Adrenal gland (tissue), 12 donors: ENCODE data around the gene DAB2IP. TPM values are rescaled to one million over a fixed set of nuclear protein-coding genes. Genes with fewer than 3 reads are reported as not detected.
A peak's percentile ranks its signal among the peaks of the same experiment; 100 is the strongest.

Experiments used
- DNase-seq, 7 donors: peaks; one replicate each; pipeline ENCODE4 v3.0.0-alpha.2; 2019 to 2020
- H3K27ac ChIP-seq, 5 donors: fragments of 200-600 bp; sonication (generic) in 4 of 5; 1 replicate in 3 of 5; 2 replicates in 2 of 5; pipeline versions ENCODE4 v1.5.1 to v1.8.0; 2016 to 2020; ENCODE audit warnings: mild to moderate bottlenecking in 1 of 5
- H3K27me3 ChIP-seq: fragments of 200-600 bp; 2 replicates; pipeline ENCODE4 v1.8.0; 2021
- H3K36me3 ChIP-seq, 2 donors: fragments of 200-600 bp; replicated peaks in 1 of 2; 1 replicate in 1 of 2; 2 replicates in 1 of 2; pipeline versions ENCODE4 v1.5.1 to v1.8.0; 2018 to 2022
- H3K4me1 ChIP-seq, 2 donors: fragments of 200-600 bp; replicated peaks in 1 of 2; 1 replicate in 1 of 2; 2 replicates in 1 of 2; pipeline versions ENCODE4 v1.5.1 to v1.8.0; 2018 to 2021
- H3K4me3 ChIP-seq, 4 donors: fragments of 200-600 bp; sonication (generic) in 3 of 4; one replicate each; pipeline ENCODE4 v1.5.1; 2016 to 2018
- H3K9me3 ChIP-seq, 3 donors: fragments of 200-600 bp; sonication (generic) in 1 of 3; replicated peaks in 1 of 3; 1 replicate in 2 of 3; 2 replicates in 1 of 3; pipeline versions ENCODE4 v1.5.1 to v1.8.0; 2016 to 2021
- CTCF ChIP-seq, 6 experiments: fragments of 450-650 bp in 4 of 6; fragments of 200-600 bp in 2 of 6; sonication (generic) in 1 of 6; IDR thresholded peaks; 1 replicate in 5 of 6; 2 replicates in 1 of 6; pipeline versions ENCODE4 v1.5.1 to v1.8.0; 2016 to 2021; ENCODE audit warnings: antibody characterized with exemption in 6 of 6, mild to moderate bottlenecking in 2 of 6, moderate library complexity in 1 of 6
- POLR2A ChIP-seq, 2 donors: fragments of 450-650 bp; IDR thresholded peaks; one replicate each; pipeline ENCODE4 v1.6.1; 2017; ENCODE audit warnings: antibody characterized with exemption in 2 of 2, mild to moderate bottlenecking in 2 of 2, moderate library complexity in 1 of 2
- WGBS, 4 donors: extraction: QIAGEN DNeasy Blood & Tissue Kit in 2 of 4; methylation state at CpG; one replicate each; pipeline versions ENCODE4 v1.1.5 to v1.1.7; 2013 to 2017; 5-methylcytosine and 5-hydroxymethylcytosine counted together
- intact Hi-C, 2 donors: fragments of 100-400 bp; cut with DNase I; formaldehyde crosslinking; loops; one replicate each; pipeline versions ENCODE4 v1.14.1 to v1.15.0; 2022 to 2023
- polyA plus RNA-seq, 3 donors: library from polyadenylated mRNA; stranded (reverse); fragments of 200-250 nt in 2 of 3; fragments of 350-450 nt in 1 of 3; fragmentation: Illumina TruSeq in 1 of 3; extraction: RNeasy Lipid Tissue Mini Kit (QIAGEN cat#74804) in 1 of 3; gene quantifications; one replicate each; pipeline ENCODE4 v1.2.3, GENCODE V29; 2013 to 2014
- total RNA-seq, 9 donors: library from RNA; depleted of rRNA in 4 of 9; stranded (reverse); fragments of >200 nt in 4 of 9; fragments of 120-200 nt in 1 of 9; fragmentation: NEBNext Ultra II Directional in 1 of 9; extraction: Animal tissue kit (Norgen Biotek cat#: 25700) in 1 of 9; gene quantifications; one replicate each; pipeline versions ENCODE4 v1.1.0 to v1.2.4, GENCODE V29; 2013 to 2023
- donor health status: healthy with polysubstance abuse.
- donor health status: Bipolar disorder and iron deficiency.
- donor health status: DM: yes; HTN: yes; CAD: no.
- donor health status: DM: no; HTN: no; CAD: no.
- donor health status: DM: no; HTN: no; CAD: no.
- donor health status: DM: yes; HTN: yes; CAD: no.

DAB2IP gene
- total and polyA plus RNA-seq, 12 donors, result 12.0 to 52.2 (median 43.9) TPM

GRCh38 chr9:121746411-121746810, 95.0 kb downstream of the DAB2IP start:
- H3K27me3 ChIP-seq, result no peaks in the 10 kb centered on the region
- peaks cover 76 to 87% of the 10 kb centered on the region in 2 donors for H3K4me1 ChIP-seq
- WGBS, 4 donors, result 89 to 93% (median 91%) methylated on average over 5 of the region's 5 CpGs
- no peaks in the 10 kb centered on the region for H3K9me3 ChIP-seq
- TF ChIP-seq POLR2A (IDR thresholded peaks at IDR 0.05) (no peak), CTCF (IDR thresholded peaks at IDR 0.05) (no peak)
- intact Hi-C loops, result loop anchor here in 1 of 2 donors (5.0 kb wide), 1 partner anchor 251 kb away; no protein-coding TSS in a partner anchor
- H3K27ac ChIP-seq, result peak overlapping the region in 3 of 5 donors; percentile 34 to 91 (median 52)
- no peaks in the 10 kb centered on the region for H3K36me3 ChIP-seq
- no peak for DNase-seq
- H3K4me3 ChIP-seq, result no peak overlapping the region

GRCh38 chr9:121746866-121747265, 95.4 kb downstream of the DAB2IP start:
- peaks cover 80 to 87% of the 10 kb centered on the region in 2 donors for H3K4me1 ChIP-seq
- WGBS, 4 donors, result 14 to 48% (median 22%) methylated on average over 1 of the region's 1 CpG

GRCh38 chr9:121748074-121748473, 96.6 kb downstream of the DAB2IP start:
- DNase-seq, result peak in 5 of 7 donors; percentile 60 to 76 (median 69)
- Histone ChIP-seq H3K9me3 (no peaks in the 10 kb centered on the region), H3K4me3 (no peak overlapping the region), H3K27ac (peak overlapping the region in 4 of 5 donors; percentile 73 to 88 (median 80)), H3K36me3 (no peaks in the 10 kb centered on the region), H3K4me1 (peaks cover 82 to 87% of the 10 kb centered on the region in 2 donors), H3K27me3 (no peaks in the 10 kb centered on the region)
- TF ChIP-seq POLR2A (IDR thresholded peaks at IDR 0.05), result no peak
- no peak for TF ChIP-seq CTCF (IDR thresholded peaks at IDR 0.05)
- intact Hi-C loops, result loop anchor here in 1 of 2 donors (5.0 kb wide), 1 partner anchor 249 kb away; no protein-coding TSS in a partner anchor
- WGBS, 4 donors, result 38 to 61% (median 49%) methylated on average over 4 to 6 of the region's 6 CpGs

More at GRCh38 chr9:121746866-121747265, 95.4 kb downstream of the DAB2IP start:
- Histone ChIP-seq H3K4me3 (no peak overlapping the region), H3K27ac (peak overlapping the region in 3 of 5 donors; percentile 34 to 52 (median 51)), H3K36me3 (no peaks in the 10 kb centered on the region), H3K27me3 (no peaks in the 10 kb centered on the region), H3K9me3 (no peaks in the 10 kb centered on the region)
- TF ChIP-seq CTCF (IDR thresholded peaks at IDR 0.05), result no peak
- no peak for TF ChIP-seq POLR2A (IDR thresholded peaks at IDR 0.05)
- intact Hi-C loops, result loop anchor here in 1 of 2 donors (5.0 kb wide), 1 partner anchor 250 kb away; no protein-coding TSS in a partner anchor
- no peak for DNase-seq

- Histone ChIP-seq H3K4me3 (no peak overlapping the region), H3K9me3 (no peaks in the 10 kb centered on the region), H3K27ac (peak overlapping the region in 4 of 5 donors; percentile 73 to 88 (median 80)), H3K4me1 (peaks cover 85 to 88% of the 10 kb centered on the region in 2 donors), H3K27me3 (no peaks in the 10 kb centered on the region), H3K36me3 (no peaks in the 10 kb centered on the region)
- intact Hi-C loops, result loop anchor here in 1 of 2 donors (5.0 kb wide), 1 partner anchor 248 kb away; no protein-coding TSS in a partner anchor
- peak in 2 of 6 experiments; percentile 22 to 31 for TF ChIP-seq CTCF (IDR thresholded peaks at IDR 0.05)
- TF ChIP-seq POLR2A (IDR thresholded peaks at IDR 0.05), result peak in 1 of 2 donors; percentile 21
- 30 to 49% (median 49%) methylated on average over 7 to 11 of the region's 11 CpGs for WGBS, 4 donors
- peak in 6 of 7 donors; percentile 64 to 86 (median 72) for DNase-seq
Measured at GRCh38 chr9:121748727-121749423, 97.4 kb downstream of the DAB2IP start.
